NK-92 (cell line): ENCODE measurements around the gene MYLK.
A peak's percentile ranks its signal among the peaks of the same experiment; 100 is the strongest.
"Not testable (repeated sequence)": the region's sequence is repeated elsewhere in the genome, so short reads cannot be mapped to it uniquely, and the experiment has no call there.

Experiments used
- DNase-seq: peaks from one replicate; lab custom pipeline; 2025; ENCODE audit not compliant: unreplicated experiment; lab: John Stamatoyannopoulos, UW

The MYLK gene

GRCh38 chr3:123605789-123606234 lies 278.3 kb downstream of the MYLK start:
- DNase-seq, result no peak

- not testable (repeated sequence) for DNase-seq
Measured at GRCh38 chr3:123603153-123603552, 281.0 kb downstream of the MYLK start.

GRCh38 chr3:123602325-123602724 lies 281.8 kb downstream of the MYLK start:
- no peak for DNase-seq

- not testable (repeated sequence) for DNase-seq
Measured at GRCh38 chr3:123600863-123601262, 283.3 kb downstream of the MYLK start.

- no peak for DNase-seq
Measured at GRCh38 chr3:123597561-123597960, 286.6 kb downstream of the MYLK start.

DNA sequence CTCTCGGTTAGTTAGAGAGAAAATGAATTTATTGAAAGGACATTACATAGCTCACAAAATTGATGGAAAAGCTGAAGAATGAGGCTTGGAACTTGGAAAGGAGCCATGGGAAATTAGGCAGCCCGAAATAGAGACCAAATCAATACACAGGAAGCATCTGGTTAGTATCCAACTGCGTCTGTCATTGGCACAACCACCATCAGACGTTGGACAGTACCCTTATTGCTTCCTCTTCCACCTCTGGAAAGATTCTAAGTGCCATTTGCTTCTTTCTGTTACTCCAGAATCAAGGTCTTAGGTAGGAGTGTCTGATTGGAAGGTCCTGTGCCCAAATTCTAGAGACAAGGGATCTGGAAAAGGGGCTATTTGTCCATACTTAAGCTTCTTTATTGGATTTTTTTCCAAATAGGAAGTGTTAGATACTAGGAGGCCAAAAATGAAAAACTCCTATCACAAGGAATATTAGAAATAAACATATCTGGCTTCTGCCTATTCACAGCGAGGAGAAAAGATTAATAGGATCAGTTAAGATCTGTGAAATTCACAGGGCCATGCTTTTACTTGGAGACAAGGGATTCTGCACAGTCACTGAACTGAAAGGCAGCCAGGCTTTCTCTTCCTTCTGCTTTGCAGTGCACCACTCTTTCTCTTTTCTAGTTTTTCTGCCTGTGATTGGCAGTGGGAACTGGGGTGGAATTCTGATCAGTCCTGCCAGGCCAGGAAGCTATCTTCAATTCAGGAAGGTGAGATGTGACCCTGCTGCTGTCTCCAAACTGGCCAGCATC lies 288.5 kb downstream of the MYLK start:
- no peak for DNase-seq

DNA sequence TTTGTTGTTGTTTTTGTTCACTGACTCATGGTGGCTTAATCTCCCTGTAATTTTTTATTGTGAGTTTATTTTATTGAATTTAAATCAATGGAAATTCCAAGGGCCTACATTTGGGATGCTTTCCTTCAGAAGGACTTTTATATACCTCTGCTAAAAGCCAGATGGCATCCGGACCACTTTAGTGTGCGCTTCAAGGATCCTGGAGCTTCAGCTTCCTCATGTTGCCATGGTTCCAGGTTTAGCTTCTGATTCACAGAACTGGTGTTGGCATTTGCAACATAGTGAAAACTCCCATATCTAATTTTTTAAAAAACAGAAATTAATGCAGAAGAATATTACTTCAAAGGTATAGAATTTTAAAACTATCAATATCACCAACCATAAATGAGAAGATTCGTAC lies 290.8 kb downstream of the MYLK start:
- no peak for DNase-seq

- no peak for DNase-seq
Measured at GRCh38 chr3:123590685-123591450, 293.3 kb downstream of the MYLK start.

DNA sequence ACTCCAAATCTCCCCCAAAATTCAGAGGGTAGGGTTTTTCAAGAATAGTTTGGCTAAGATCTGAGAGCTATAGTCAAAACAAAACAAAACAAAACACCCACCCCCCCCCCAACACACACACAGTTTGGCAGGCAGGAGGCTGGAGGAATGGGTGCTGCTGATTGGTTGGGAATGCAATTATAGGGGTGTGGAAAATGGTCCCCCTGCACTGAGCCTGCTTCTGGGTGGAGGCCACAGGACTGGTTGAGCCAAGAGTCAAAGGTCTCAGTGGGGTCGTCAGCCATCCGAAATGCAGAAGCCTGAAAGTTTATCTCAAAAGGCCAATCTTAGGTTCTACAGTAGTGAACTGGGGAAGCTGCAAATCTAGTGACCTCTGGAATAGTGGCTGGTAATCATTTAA lies 296.7 kb downstream of the MYLK start:
- DNase-seq, result no peak

- DNase-seq, result no peak
Measured at GRCh38 chr3:123586968-123587367, 297.2 kb downstream of the MYLK start.

DNA sequence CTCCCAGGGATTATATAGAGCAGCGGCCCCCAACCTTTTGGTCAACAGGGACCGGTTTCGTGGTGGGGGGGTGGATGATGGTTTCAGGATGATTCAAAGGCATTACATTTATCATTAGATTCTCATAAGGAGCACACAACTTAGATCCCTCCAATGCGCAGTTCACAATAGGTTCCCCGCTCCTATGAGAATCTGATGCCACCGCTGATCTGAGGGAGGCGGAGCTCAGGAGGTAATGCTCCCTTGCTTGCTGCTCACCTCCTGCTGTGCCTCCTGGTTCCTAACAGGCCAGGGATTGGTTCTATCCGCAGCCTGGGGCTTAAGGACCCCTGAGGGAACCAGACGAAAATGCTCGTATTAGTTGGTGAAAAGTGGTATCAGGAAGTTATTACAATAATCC lies 298.0 kb downstream of the MYLK start:
- DNase-seq, result no peak

DNA sequence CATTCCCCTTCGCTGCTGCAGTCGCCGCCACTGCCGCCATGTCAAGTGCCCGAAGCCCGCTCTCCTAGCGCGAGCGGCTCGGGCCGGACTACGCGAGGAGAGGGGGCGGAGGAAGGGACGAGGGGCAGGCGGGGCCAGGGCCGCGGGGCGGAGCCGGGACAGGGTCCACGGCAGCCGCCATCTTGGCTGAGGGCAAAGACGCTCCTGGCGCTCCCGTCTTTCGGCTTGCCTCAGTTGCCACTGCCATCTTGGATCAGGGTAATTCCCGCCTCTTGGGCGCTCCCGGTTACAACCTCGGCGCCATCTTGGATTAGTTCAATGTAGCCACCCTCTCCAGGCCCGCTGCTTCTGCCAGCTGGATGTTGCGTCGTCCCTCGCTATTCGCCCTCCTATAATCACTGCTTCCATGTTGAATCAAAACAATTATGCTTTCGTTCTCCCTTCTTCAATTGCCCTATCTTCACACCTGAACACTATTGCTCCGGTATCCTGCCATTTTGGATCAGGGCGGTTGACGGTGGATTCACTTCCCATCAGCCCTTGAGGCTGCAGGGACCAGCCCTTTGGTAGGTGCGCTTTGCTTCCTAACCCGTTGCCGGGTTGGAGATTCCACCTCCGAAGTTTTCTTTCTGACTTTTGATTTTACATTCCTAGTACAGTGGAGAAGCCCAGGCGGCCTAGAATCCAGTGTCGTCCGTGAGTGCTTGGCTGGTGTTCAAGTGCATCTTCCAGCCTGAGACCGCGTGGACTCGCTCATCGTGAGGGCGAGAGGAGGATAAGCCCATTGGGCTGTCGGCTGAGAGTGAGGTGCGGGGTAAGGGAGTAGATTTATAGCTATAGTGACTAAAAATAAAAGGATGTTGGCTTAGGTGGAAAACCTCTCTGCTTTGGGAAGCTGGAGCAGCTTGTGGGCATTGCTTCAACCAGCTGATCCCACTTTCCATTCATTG lies 298.9 kb downstream of the MYLK start, which contains the start of gene HACD2:
HACD2 (minus strand) TSS at position 66 of the 950 bp plus-strand sequence; CDS start at position 40, 26 bp downstream.
- DNase-seq, result peak; percentile 68

- DNase-seq, result no peak
Measured at GRCh38 chr3:123584284-123584987, 299.7 kb downstream of the MYLK start.

GRCh38 chr3:123583561-123583960 lies 300.6 kb downstream of the MYLK start:
- DNase-seq, result no peak

GRCh38 chr3:123582315-123582714 lies 301.8 kb downstream of the MYLK start:
- no peak for DNase-seq

DNA sequence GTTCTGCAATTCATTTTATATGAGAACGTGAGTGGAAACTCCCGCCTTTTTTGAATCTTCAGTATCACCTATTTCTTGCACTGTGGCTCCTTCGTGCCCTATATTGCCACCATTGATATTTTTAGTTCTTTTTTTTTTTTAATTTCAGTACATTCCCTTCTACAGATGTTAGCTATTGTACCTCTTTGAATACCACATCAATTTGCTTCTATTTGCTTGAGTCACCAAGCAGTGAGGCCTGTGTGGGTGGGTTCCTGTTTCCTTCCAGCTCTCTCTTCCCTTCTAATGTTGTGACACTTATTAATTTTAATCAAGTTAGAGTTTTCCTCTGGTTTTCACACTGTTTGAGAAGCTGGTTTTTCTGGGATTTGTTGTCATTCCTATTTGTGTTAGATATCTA lies 308.0 kb downstream of the MYLK start:
- DNase-seq, result no peak

- DNase-seq, result no peak
Measured at GRCh38 chr3:123571973-123572365, 312.2 kb downstream of the MYLK start.

DNA sequence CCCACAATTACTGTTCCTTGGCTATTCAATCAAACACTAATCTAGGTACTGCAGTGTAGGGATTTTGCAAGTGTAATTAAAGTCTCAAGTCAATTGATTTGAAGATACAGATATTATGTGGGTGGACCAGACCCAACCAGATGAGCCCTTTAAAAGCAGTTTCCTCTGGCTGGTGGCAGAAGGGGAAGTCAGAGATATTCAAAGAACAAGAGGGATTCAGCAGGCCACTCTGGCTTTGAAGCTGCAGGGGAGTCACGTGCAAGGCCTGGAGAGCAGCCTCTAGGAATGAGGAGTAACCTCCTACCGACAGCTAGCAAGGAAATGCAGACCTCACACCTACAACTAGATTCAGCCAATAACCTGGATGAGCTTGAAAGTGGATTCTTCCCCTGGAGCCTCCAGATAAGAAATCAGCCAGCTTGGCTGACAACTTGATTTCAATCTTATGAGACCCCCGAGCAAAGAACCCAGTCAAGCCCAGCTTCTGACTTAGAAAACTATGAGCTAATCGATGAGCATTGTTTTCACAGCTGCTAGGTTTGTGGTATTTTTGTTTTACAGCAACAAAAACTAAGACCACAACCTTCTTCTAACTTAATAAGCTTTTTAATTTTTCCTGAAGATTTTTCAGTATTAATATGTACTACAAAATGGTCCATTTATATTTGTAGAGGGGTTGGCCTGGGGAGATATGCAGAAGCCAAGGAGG lies 312.7 kb downstream of the MYLK start:
- DNase-seq, result no peak

GRCh38 chr3:123568875-123569274 lies 315.3 kb downstream of the MYLK start:
- DNase-seq, result no peak

- DNase-seq, result no peak
Measured at GRCh38 chr3:123568034-123568433, 316.1 kb downstream of the MYLK start.
